Prostate gland (tissue), 2 donors: Measurements from ENCODE around the gene ZDHHC4.

Experiments
- POLR2A ChIP-seq: fragments of 450-650 bp; IDR thresholded peaks from one replicate; pipeline ENCODE4 v1.6.1; 2016; ENCODE audit warnings: antibody characterized with exemption, mild to moderate bottlenecking
- POLR2AphosphoS5 ChIP-seq: sonication (generic); formaldehyde crosslinking; IDR thresholded peaks from one replicate; pipeline ENCODE4 v1.6.1; 2017; ENCODE audit warnings: antibody characterized with exemption
- TF ChIP-seq, protein P1 (sequence below), 4 experiments: fragments of 200-600 bp in 2 of 4; fragments of 450-650 bp in 2 of 4; sonication (generic) in 2 of 4; IDR thresholded peaks; 1 replicate in 3 of 4; 2 replicates in 1 of 4; pipeline ENCODE4 v1.5.1; 2016 to 2019; ENCODE audit warnings: antibody characterized with exemption in 4 of 4, mild to moderate bottlenecking in 2 of 4, moderate library complexity in 2 of 4

DNA sequence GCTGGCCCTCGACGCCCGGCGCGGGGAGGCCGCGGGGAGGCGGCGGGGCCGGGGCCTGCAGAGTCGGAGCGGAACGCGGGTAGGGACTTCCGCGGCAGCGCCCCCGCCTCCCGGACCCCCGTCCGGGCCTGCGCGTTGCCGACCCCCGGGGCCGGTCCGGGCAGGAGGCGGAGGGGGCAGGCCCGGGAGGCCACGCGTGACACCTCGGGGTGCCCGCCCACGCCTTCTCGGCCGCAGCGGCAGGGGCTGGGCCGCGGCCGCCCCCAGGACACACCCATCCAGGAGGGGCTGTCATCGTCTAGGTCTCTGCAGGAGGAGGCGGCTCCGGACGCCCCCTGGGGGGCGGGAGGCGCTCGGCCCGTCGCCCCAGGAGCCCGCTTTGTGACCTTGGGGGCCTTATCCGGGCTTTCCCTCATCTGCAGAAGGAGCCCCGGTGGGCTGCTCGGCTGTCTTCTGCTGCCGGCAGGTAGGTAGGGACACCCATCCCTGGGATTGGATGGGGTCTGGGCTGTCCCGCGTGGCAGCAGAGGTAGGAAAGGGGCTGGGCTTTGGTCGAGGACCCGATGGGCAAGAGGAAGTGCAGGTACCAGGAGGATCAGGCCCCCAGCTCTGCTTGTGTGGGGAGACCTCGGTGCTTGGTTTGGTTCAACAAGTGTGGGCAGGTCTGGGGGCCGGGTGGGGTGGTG lies 60.4 kb downstream of the ZDHHC4 start:
- TF ChIP-seq, protein P1, sequence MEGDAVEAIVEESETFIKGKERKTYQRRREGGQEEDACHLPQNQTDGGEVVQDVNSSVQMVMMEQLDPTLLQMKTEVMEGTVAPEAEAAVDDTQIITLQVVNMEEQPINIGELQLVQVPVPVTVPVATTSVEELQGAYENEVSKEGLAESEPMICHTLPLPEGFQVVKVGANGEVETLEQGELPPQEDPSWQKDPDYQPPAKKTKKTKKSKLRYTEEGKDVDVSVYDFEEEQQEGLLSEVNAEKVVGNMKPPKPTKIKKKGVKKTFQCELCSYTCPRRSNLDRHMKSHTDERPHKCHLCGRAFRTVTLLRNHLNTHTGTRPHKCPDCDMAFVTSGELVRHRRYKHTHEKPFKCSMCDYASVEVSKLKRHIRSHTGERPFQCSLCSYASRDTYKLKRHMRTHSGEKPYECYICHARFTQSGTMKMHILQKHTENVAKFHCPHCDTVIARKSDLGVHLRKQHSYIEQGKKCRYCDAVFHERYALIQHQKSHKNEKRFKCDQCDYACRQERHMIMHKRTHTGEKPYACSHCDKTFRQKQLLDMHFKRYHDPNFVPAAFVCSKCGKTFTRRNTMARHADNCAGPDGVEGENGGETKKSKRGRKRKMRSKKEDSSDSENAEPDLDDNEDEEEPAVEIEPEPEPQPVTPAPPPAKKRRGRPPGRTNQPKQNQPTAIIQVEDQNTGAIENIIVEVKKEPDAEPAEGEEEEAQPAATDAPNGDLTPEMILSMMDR (IDR thresholded peaks at IDR 0.05) = peak in 1 of 4 experiments; percentile 45
- TF ChIP-seq POLR2AphosphoS5 (no peak), POLR2A (no peak)
